Body of pancreas (tissue), 4 donors: ENCODE results near the gene LRCH1.

Source experiments
- POLR2A ChIP-seq, 3 donors: fragments of 450-650 bp; IDR thresholded peaks; one replicate each; pipeline ENCODE4 v1.6.1; 2016; ENCODE audit warnings: antibody characterized with exemption in 3 of 3, mild to moderate bottlenecking in 2 of 3
- TF ChIP-seq, protein P1 (sequence below), 7 experiments: fragments of 450-650 bp in 4 of 7; fragments of 200-600 bp in 3 of 7; sonication (generic) in 3 of 7; IDR thresholded peaks; one replicate each; pipeline ENCODE4 v1.5.1; 2016 to 2019; ENCODE audit warnings: antibody characterized with exemption in 7 of 7

GRCh38 chr13:46600943-46601311 lies 48.0 kb downstream of the LRCH1 start:
- TF ChIP-seq, protein P1, sequence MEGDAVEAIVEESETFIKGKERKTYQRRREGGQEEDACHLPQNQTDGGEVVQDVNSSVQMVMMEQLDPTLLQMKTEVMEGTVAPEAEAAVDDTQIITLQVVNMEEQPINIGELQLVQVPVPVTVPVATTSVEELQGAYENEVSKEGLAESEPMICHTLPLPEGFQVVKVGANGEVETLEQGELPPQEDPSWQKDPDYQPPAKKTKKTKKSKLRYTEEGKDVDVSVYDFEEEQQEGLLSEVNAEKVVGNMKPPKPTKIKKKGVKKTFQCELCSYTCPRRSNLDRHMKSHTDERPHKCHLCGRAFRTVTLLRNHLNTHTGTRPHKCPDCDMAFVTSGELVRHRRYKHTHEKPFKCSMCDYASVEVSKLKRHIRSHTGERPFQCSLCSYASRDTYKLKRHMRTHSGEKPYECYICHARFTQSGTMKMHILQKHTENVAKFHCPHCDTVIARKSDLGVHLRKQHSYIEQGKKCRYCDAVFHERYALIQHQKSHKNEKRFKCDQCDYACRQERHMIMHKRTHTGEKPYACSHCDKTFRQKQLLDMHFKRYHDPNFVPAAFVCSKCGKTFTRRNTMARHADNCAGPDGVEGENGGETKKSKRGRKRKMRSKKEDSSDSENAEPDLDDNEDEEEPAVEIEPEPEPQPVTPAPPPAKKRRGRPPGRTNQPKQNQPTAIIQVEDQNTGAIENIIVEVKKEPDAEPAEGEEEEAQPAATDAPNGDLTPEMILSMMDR (IDR thresholded peaks at IDR 0.05): no peak
- TF ChIP-seq POLR2A (IDR thresholded peaks at IDR 0.05): no peak
